AG09319 (cell line): Measurements from ENCODE around the gene HOXB7.

Experiments
- DNase-seq: peaks from one replicate; pipeline ENCODE4 v3.0.0-alpha.2; 2010; ENCODE audit warnings: low read depth; ENCODE audit errors: extremely low read depth
- TF ChIP-seq, protein P1 (sequence below): IDR thresholded peaks from 2 replicates; pipeline ENCODE4 v1.5.1; 2011; ENCODE audit warnings: low read depth, mild to moderate bottlenecking, inconsistent platforms, low read length, moderate library complexity

Gene HOXB7

DNA sequence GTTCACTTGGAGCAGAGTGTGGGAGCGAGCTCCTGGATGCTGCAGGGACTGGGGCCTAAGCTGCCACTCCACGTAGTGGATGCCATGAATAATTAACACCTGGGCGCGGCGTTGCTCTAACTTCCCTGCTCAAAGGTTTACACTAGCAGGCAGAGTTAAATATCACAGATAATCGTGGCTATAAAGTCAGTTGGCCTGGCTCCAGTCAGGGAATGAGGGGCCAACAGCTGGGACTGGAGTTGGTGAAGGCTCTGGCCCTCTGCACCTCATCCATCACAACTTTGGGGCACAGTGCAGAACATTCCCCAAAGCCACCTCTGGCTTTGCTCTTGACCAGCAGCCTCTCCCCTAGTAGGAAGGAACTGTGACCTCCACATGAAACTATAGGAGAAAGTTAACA is 43.6 kb downstream of the HOXB7 start:
- DNase-seq, result no peak
- TF ChIP-seq, protein P1, sequence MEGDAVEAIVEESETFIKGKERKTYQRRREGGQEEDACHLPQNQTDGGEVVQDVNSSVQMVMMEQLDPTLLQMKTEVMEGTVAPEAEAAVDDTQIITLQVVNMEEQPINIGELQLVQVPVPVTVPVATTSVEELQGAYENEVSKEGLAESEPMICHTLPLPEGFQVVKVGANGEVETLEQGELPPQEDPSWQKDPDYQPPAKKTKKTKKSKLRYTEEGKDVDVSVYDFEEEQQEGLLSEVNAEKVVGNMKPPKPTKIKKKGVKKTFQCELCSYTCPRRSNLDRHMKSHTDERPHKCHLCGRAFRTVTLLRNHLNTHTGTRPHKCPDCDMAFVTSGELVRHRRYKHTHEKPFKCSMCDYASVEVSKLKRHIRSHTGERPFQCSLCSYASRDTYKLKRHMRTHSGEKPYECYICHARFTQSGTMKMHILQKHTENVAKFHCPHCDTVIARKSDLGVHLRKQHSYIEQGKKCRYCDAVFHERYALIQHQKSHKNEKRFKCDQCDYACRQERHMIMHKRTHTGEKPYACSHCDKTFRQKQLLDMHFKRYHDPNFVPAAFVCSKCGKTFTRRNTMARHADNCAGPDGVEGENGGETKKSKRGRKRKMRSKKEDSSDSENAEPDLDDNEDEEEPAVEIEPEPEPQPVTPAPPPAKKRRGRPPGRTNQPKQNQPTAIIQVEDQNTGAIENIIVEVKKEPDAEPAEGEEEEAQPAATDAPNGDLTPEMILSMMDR, result no peak

DNA sequence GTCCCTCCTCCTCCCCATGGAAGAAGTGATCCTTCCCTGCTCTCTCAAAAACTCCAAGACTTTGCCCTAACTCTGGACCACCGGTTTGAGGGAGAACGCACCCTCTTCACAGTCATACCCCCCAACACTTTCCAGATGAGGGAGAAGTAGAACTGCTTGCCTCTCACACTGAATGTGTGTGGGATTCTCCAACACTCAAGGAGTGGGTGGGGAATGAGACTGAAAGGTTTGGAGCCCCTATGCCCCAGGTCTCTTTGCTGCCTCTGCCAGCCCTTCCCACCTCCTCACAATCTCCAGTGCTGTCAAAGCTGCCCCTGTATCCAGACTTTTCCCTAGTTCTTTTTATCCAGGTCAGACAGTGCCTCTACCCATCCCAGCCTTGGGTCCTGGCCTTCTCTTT is 44.1 kb downstream of the HOXB7 start:
- TF ChIP-seq, protein P1, result no peak
- DNase-seq, result no peak

- TF ChIP-seq, protein P1, result no peak
- no peak for DNase-seq
Observed at GRCh38 chr17:48565925-48566710, 44.7 kb downstream of the HOXB7 start.

DNA sequence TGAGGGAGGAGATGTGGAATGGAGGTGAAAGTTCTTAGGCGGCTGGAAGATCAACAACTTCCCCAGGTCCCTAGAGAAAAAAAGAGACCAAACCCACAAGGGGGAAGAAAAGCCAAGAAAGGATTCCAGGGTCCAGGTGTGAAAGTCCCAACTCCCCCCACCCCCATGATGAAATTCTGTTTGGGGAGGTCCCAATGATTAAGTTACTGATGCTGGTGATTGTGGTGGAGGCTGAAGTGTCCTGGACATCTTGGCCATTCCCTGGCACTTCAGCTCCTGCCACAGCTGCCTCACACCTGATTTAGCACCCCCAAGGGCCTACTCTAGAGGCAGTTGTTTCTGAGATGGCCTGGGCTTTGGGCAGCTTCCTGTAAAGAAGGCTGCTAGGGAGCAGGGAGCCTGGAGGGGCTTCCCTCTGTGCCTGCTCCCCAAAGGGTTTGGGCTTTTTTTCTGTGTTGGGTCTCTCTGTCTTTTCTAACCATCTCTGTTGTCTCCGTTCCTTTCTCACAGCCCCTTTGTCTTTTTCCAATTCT is 45.7 kb downstream of the HOXB7 start:
- no peak for DNase-seq

DNA sequence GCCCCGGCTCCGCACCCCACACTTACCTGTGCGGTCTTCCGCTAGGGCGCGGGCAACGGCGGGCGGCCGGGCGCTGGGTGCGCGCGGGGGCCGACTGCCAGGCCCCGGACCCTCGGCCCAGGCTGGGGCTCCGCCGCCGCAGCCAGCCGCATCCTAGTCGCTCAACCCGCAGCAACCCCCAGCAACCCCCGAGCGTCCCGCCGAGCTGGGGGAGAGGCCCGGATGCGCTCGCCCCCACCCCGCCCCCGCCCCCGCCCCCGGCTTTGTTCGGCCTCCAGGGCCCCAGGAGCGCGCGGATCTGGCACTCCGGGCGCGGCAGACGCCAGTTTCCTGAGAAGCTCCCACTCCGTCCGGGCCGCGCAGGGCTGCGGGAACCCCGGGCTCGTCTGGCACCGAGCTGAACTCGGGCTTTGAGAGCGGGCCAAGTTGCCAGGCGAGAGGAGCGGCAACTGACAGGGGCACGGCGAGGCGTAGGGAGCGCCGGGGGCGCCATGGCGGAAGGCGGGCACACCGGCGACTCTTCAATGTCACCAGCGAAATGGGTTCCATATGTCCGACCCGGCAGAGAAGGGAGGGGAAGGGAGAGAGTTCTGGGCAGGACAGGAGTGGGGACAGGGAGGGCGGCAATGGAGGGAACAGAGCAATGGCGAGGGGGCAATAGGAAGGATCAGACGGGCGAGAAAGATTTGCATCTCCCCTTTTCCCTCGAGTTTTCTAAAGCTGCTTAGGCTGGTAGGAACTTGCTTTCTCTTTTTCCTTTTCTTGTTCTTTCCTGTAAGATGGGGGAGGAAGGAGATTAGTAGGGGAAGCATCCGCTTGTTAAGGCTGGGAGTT is 46.4 kb downstream of the HOXB7 start:
- no peak for DNase-seq
- TF ChIP-seq, protein P1, result no peak

More for the DNA sequence above, 45.7 kb downstream of the HOXB7 start:
- TF ChIP-seq, protein P1, result no peak

DNA sequence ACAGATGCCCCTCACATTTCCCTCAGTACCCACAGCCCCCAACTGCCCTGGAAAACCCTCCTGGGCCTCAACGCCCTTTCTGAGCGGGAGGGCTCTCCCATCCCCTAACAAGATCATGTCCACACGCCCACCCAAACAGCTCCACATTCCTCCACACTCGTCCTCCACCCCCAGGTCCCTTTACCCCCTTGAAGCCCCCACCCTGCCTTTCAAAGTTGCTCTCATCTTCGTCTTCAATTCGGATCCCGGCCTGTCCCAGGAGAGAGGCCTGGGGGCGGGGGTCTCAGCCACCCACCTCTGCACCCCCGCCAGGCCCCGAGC is 47.0 kb downstream of the HOXB7 start:
- no peak for DNase-seq
- TF ChIP-seq, protein P1, result no peak

- TF ChIP-seq, protein P1, result no peak
- DNase-seq, result no peak
Observed at GRCh38 chr17:48563385-48563838, 47.4 kb downstream of the HOXB7 start.
